K562 (cell line): ENCODE measurements around the gene EMILIN3. TPM values are rescaled to one million over a fixed set of nuclear protein-coding genes. Genes with fewer than 3 reads are reported as not detected.

Source experiments
- BDP1 ChIP-seq: IDR thresholded peaks from 3 replicates; pipeline ENCODE4 v1.6.1; 2011; ENCODE audit not compliant: insufficient read length, insufficient read depth
- L3MBTL2 ChIP-seq: fragments of 450-650 bp; IDR thresholded peaks from 2 replicates; pipeline ENCODE4 v1.6.1; 2016; ENCODE audit warnings: mild to moderate bottlenecking, moderate library complexity
- NCOA2 ChIP-seq, 2 experiments: fragments of 450-650 bp; IDR thresholded peaks; 2 replicates each; pipeline ENCODE4 v1.6.1; 2018; ENCODE audit warnings: mild to moderate bottlenecking in 2 of 2, moderate library complexity in 1 of 2; ENCODE audit not compliant: partially characterized antibody in 2 of 2
- NR4A1 ChIP-seq, 2 experiments: fragments of 250-450 bp in 1 of 2; fragments of 450-650 bp in 1 of 2; sonication (Bioruptor Pico) in 1 of 2; IDR thresholded peaks; 2 replicates each; pipeline versions ENCODE4 v1.4.0 to v1.6.1; 2016 to 2020; ENCODE audit warnings: mild to moderate bottlenecking in 2 of 2, missing compliant biosample characterization in 1 of 2, missing genetic modification characterization in 1 of 2, moderate library complexity in 1 of 2
- STAT5B ChIP-seq: fragments of 250-450 bp; sonication (Bioruptor Pico); IDR thresholded peaks from 2 replicates; pipeline ENCODE4 v1.8.0; 2021; ENCODE audit warnings: mild to moderate bottlenecking, inconsistent platforms
- polyA plus RNA-seq, 8 experiments: library from polyadenylated mRNA; depleted of rRNA in 4 of 8; stranded (reverse) in 5 of 8; unstranded in 3 of 8; fragments of >200 nt; fragmentation: Nextera tagmentation in 2 of 8; fragmentation: Illumina TruSeq in 1 of 8; extraction: Ambion mirVana in 2 of 8; extraction: Trizol in 1 of 8; gene quantifications; 2 replicates each; pipeline versions ENCODE4 v1.2.1 to v1.2.3, GENCODE V29; 2011 to 2014; ENCODE audit warnings: inconsistent platforms in 1 of 8, missing spikeins in 1 of 8
- total RNA-seq, 7 experiments: library from RNA; depleted of rRNA in 6 of 7; stranded (reverse); fragments of >200 nt in 6 of 7; fragmentation: Illumina TruSeq in 2 of 7; extraction: Trizol in 2 of 7; gene quantifications; 2 replicates each; pipeline versions ENCODE4 v1.2.1 to v1.2.3, GENCODE V29; 2011 to 2021; ENCODE audit warnings: low replicate concordance in 1 of 7
- TF ChIP-seq, protein P1 (sequence below): fragments of 200-600 bp; sonication (generic); IDR thresholded peaks from one replicate; pipeline ENCODE4 v1.6.1; 2012; ENCODE audit warnings: mild to moderate bottlenecking, low read depth, low read length, inconsistent platforms

The EMILIN3 gene
- total and polyA plus RNA-seq, 9 of the 15 experiments (the other 6 are each of a cell fraction or from before 2014, with no cell fraction given) = 0.01 to 0.07 TPM; not detected in 7

DNA sequence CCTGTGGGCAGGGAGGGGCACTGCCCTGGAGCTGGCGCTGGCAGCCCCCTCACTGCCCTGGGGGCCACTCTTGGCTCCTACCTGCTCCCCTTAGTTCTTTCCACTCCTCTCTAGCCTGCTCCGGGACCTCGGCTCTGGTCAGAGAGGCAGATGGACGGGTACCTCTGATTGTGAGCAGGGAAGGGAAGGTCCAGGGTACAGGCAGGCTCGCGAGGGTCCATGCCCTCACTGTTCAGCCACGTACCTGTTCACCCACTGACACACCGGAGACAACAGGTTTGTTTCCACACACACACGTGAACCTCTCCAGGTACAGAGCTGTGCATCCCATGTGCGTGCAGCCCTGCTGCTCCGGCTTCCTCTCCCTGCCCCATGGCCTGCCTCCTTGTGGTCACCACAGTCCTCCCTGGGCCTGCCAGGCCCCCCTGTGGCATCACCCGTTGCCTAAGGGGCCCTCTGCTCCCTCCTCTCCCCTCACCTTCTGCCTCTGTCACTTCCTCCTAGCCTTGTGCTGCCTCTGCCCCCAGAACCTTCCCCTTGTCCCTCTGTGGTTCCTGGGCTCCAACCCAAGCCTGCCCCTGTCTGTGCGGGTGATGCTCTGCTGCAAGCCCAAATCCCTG is 2.3 kb downstream of the EMILIN3 start (continued):
- TF ChIP-seq, protein P1, sequence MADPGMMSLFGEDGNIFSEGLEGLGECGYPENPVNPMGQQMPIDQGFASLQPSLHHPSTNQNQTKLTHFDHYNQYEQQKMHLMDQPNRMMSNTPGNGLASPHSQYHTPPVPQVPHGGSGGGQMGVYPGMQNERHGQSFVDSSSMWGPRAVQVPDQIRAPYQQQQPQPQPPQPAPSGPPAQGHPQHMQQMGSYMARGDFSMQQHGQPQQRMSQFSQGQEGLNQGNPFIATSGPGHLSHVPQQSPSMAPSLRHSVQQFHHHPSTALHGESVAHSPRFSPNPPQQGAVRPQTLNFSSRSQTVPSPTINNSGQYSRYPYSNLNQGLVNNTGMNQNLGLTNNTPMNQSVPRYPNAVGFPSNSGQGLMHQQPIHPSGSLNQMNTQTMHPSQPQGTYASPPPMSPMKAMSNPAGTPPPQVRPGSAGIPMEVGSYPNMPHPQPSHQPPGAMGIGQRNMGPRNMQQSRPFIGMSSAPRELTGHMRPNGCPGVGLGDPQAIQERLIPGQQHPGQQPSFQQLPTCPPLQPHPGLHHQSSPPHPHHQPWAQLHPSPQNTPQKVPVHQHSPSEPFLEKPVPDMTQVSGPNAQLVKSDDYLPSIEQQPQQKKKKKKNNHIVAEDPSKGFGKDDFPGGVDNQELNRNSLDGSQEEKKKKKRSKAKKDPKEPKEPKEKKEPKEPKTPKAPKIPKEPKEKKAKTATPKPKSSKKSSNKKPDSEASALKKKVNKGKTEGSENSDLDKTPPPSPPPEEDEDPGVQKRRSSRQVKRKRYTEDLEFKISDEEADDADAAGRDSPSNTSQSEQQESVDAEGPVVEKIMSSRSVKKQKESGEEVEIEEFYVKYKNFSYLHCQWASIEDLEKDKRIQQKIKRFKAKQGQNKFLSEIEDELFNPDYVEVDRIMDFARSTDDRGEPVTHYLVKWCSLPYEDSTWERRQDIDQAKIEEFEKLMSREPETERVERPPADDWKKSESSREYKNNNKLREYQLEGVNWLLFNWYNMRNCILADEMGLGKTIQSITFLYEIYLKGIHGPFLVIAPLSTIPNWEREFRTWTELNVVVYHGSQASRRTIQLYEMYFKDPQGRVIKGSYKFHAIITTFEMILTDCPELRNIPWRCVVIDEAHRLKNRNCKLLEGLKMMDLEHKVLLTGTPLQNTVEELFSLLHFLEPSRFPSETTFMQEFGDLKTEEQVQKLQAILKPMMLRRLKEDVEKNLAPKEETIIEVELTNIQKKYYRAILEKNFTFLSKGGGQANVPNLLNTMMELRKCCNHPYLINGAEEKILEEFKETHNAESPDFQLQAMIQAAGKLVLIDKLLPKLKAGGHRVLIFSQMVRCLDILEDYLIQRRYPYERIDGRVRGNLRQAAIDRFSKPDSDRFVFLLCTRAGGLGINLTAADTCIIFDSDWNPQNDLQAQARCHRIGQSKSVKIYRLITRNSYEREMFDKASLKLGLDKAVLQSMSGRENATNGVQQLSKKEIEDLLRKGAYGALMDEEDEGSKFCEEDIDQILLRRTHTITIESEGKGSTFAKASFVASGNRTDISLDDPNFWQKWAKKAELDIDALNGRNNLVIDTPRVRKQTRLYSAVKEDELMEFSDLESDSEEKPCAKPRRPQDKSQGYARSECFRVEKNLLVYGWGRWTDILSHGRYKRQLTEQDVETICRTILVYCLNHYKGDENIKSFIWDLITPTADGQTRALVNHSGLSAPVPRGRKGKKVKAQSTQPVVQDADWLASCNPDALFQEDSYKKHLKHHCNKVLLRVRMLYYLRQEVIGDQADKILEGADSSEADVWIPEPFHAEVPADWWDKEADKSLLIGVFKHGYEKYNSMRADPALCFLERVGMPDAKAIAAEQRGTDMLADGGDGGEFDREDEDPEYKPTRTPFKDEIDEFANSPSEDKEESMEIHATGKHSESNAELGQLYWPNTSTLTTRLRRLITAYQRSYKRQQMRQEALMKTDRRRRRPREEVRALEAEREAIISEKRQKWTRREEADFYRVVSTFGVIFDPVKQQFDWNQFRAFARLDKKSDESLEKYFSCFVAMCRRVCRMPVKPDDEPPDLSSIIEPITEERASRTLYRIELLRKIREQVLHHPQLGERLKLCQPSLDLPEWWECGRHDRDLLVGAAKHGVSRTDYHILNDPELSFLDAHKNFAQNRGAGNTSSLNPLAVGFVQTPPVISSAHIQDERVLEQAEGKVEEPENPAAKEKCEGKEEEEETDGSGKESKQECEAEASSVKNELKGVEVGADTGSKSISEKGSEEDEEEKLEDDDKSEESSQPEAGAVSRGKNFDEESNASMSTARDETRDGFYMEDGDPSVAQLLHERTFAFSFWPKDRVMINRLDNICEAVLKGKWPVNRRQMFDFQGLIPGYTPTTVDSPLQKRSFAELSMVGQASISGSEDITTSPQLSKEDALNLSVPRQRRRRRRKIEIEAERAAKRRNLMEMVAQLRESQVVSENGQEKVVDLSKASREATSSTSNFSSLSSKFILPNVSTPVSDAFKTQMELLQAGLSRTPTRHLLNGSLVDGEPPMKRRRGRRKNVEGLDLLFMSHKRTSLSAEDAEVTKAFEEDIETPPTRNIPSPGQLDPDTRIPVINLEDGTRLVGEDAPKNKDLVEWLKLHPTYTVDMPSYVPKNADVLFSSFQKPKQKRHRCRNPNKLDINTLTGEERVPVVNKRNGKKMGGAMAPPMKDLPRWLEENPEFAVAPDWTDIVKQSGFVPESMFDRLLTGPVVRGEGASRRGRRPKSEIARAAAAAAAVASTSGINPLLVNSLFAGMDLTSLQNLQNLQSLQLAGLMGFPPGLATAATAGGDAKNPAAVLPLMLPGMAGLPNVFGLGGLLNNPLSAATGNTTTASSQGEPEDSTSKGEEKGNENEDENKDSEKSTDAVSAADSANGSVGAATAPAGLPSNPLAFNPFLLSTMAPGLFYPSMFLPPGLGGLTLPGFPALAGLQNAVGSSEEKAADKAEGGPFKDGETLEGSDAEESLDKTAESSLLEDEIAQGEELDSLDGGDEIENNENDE = no peak
- TF ChIP-seq NCOA2 (IDR thresholded peaks at IDR 0.05; ENCODE audit: partially characterized antibody in 2 of 2) (no peak), NR4A1 (CRISPR knock-in tag; IDR thresholded peaks at IDR 0.05) (no peak), NR4A1 (tag; IDR thresholded peaks at IDR 0.05) (no peak), BDP1 (no peak), STAT5B (CRISPR knock-in tag) (no peak), L3MBTL2 (no peak)
- TF ChIP-seq, all 486 proteins: peak for 0
